ENCODE results near the gene PLLP.

Gene PLLP

GRCh38 chr16:57213462-57213861, 71.0 kb downstream of the PLLP start:
- no peak for DNase-seq

- DNase-seq = no peak
These were observed 74.7 kb downstream of the PLLP start for GRCh38 chr16:57209780-57210179.

- no peak for DNase-seq
These were observed 75.5 kb downstream of the PLLP start for GRCh38 chr16:57208926-57209325.
